Activated T-helper 2 cell treated with anti-CD3 and anti-CD28 coated beads, Interferon-gamma antibody, Interleukin-2, Interleukin-4, amounts not matched to agents 10 μg/mL and 5 μg/mL and 100 μg/mL, durations not matched to agents 14 hours and 24 hours and 36 hours (primary cell): ENCODE data around the gene ABI2. TPM values are rescaled to one million over a fixed set of nuclear protein-coding genes. Genes with fewer than 3 reads are reported as not detected.
"Not testable (repeated sequence)": the region's sequence is repeated elsewhere in the genome, so short reads cannot be mapped to it uniquely, and the experiment has no call there.

Experiments
- DNase-seq: peaks from one replicate; pipeline ENCODE4 v3.0.0; 2021; ENCODE audit warnings: low spot score
- H3K27ac Mint-ChIP-seq: one replicate; pipeline ENCODE4 v1.8.0; 2021; ENCODE audit warnings: mixed read lengths
- H3K27me3 Mint-ChIP-seq: one replicate; pipeline ENCODE4 v1.8.0; 2021; ENCODE audit warnings: low read depth, mixed read lengths
- H3K36me3 Mint-ChIP-seq: one replicate; pipeline ENCODE4 v1.8.0; 2021; ENCODE audit warnings: low read depth, mixed read lengths
- H3K4me1 Mint-ChIP-seq: one replicate; pipeline ENCODE4 v1.8.0; 2021; ENCODE audit warnings: low read depth, mixed read lengths
- H3K4me3 Mint-ChIP-seq: one replicate; pipeline ENCODE4 v1.8.0; 2021; ENCODE audit warnings: low read depth, mild to moderate bottlenecking, moderate library complexity, mixed read lengths
- H3K9me3 Mint-ChIP-seq: one replicate; pipeline ENCODE4 v1.8.0; 2021; ENCODE audit warnings: mixed read lengths
- intact Hi-C: fragments of 100-400 bp; cut with micrococcal nuclease; formaldehyde crosslinking; loops from one replicate; pipeline ENCODE4 v1.15.1; 2023
- total RNA-seq: library from RNA; stranded (reverse); gene quantifications from 2 replicates; pipeline ENCODE4 v1.2.3, GENCODE V29; 2022

ABI2 gene
- 36.2 and 36.6 TPM in 2 replicates for total RNA-seq

DNA sequence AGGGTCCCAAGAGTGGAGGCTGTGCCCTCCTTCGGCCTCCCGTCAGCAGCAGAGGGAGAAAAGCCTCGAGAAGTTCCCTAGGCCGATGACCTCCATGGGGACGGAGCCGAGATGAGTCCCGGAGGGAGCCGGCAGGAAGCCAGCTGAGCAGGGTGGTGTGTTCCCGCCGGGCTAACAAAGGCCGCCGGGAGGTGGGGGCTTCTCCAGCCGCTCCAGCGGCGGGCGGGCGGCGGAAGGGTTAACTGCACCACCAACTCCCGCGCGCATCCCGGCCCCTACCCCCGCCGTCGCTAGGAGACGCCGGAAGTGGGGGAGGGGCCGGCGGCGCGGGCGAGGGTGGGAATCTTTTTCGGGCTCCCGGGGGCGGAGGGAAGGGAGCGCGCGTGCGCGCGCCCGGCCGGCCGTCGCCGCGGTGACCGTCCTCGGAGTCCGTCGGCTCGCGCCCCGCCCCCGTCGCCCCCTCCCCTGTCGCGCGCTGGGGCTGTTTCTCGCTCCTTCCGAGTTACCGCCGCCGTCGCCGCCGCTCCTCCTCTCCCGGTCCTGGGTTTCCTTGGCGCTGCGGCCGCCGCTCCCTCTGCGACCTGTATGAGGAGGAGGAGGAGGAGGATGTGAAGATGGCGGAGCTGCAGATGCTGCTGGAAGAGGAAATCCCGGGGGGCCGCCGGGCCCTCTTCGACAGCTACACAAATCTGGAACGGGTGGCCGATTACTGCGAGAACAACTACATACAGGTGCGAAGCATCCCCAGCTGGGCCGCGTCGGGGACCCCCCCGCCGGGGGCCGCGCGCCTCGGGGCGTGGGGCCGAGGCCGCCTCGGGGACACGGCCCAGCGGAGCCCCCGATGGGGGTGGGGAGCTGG is at the start of gene ABI2:
Gene ABI2 (plus strand): TSS at position 494 of the 859 bp plus-strand sequence. CDS start 121 bp downstream, at position 615.
- Mint-ChIP-seq H3K27me3 (peaks cover 1% of the 10 kb centered on the region), H3K4me3 (peak within 1 kb of the TSS; percentile 89), H3K4me1 (peaks cover 25% of the 10 kb centered on the region), H3K36me3 (peaks cover 3% of the 10 kb centered on the region), H3K9me3 (no peaks in the 10 kb centered on the region), H3K27ac (peak within 1 kb of the TSS; percentile 80)
- intact Hi-C loops, result loop anchor here (2.0 kb wide), 2 partner anchors 89 to 323 kb away; partner anchors contain the start of gene CYP20A1
- peak; percentile 50 for DNase-seq

DNA sequence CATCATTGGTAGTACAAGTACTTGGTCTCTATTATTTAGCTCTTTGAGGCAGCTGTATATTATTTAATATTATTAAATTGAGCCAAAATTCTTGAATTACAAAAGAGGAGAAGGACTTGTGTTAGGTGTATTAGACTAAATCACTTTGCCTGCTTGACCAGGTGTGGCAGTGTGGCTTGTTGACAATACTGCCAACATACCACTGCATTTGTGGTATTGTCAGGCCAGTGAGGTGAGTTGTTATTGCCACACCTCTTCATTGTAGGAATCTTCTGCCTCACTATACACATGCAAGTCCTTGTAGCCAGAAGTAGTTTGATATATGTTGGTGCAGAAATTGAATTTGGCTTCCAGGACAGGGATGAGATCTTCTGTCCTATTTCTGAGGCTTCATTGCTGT is 48.9 kb upstream of the ABI2 start:
- no peaks in the 10 kb centered on the region for H3K9me3 Mint-ChIP-seq
- no peaks in the 10 kb centered on the region for H3K27me3 Mint-ChIP-seq
- no peak overlapping the region for H3K27ac Mint-ChIP-seq
- H3K36me3 Mint-ChIP-seq, result peaks cover 29% of the 10 kb centered on the region
- H3K4me1 Mint-ChIP-seq, result no peaks in the 10 kb centered on the region
- no peak overlapping the region for H3K4me3 Mint-ChIP-seq
- intact Hi-C loops, result no loop called here
- no peak for DNase-seq

DNA sequence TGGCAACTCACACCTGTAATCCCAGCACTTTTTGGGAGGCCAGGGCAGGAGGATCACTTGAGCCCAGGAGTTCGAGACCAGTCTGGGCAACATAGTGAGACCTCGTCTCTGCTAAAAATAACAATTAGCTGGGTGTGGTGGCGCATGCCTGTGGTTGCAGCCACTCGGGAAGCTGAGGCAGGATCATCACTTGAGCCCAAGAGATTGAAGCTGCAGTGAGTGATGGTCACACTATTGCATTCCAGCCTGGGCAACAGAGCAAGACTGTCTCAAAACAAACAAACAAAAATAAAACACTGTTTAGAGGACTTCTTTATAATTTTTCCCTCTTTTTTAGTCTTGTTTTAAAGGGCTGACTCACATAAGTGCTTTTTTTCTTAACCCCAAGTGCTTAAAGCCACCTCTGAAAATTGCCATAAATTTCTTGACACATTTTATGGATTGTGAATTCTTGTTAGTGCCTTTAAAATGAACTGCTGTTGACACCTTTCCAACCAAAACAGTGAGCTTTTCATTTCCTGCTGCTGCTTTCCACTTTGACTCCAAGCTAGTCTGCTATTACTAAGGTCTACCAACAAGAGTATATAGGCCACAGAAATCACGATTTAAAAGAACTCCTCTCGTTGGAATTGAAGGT is 47.6 kb upstream of the ABI2 start:
- intact Hi-C loops, result no loop called here
- H3K36me3 Mint-ChIP-seq, result peaks cover 38% of the 10 kb centered on the region

DNA sequence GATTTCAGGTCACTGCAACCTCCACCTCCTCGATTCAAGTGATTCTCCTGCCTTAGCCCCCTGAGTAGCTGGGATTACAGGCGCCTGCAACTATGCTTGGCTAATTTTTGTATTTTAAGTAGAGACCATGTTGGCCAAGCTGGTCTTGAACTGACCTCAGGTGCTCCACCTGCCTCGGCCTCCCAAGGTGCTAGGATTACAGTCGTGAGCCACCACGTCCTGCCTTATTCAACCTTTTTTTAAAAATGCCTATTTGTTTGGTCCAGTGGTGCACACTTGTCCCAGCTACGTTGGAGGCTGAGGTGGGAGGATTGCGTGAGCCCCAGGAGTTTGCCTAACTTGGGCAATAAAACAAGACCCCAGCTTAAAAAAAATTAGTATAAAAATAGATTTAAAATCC is 46.1 kb upstream of the ABI2 start:
- Mint-ChIP-seq H3K9me3 (no peaks in the 10 kb centered on the region), H3K27ac (no peak overlapping the region), H3K27me3 (no peaks in the 10 kb centered on the region), H3K4me3 (no peak overlapping the region), H3K36me3 (peaks cover 40% of the 10 kb centered on the region), H3K4me1 (no peaks in the 10 kb centered on the region)
- intact Hi-C loops, result no loop called here
- no peak for DNase-seq

More for the DNA sequence above, 47.6 kb upstream of the ABI2 start:
- no peak for DNase-seq
- Mint-ChIP-seq H3K9me3 (no peaks in the 10 kb centered on the region), H3K4me3 (no peak overlapping the region), H3K27me3 (no peaks in the 10 kb centered on the region), H3K4me1 (no peaks in the 10 kb centered on the region), H3K27ac (no peak overlapping the region)

DNA sequence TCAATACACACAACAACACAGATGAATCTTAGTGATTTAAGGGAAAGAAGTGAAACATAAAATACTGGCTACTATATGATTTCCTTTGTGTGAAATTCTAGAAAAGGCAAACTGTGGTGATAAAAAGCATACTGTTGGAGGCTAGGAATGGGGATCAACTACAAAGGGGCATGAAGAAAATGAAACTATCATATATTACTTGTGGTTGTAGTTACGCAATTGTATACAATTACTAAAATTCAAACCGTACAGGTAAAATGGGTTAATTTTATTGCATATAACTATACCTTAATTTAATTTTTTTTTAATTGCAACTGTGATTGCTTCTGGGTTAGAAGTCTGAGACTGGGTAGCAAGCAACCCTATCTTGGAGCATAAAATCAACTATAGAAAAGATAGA is 41.7 kb upstream of the ABI2 start:
- Mint-ChIP-seq H3K9me3 (no peaks in the 10 kb centered on the region), H3K4me1 (peaks cover 2% of the 10 kb centered on the region), H3K36me3 (peaks cover 35% of the 10 kb centered on the region), H3K27ac (no peak overlapping the region), H3K27me3 (no peaks in the 10 kb centered on the region), H3K4me3 (no peak overlapping the region)
- intact Hi-C loops, result no loop called here
- no peak for DNase-seq

DNA sequence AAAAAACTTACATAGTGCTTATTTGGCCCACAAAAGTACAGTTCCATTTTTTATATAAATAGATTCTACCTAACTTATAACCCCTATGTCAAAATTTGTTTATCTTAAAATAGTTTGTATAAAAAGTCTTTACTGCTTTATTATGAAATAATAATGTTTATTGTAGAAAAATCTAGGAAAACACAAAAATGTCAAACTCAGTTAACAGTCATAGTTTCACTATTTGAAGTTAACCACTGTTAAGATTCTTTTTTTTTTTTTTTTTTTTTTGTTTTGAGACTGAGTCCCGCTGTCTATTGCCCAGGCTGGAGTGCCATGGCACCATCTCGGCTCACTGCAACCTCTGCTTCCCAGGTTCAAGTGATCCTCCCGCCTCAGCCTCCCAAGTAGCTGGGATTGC is 26.5 kb upstream of the ABI2 start:
- intact Hi-C loops, result no loop called here
- H3K4me3 Mint-ChIP-seq, result no peak overlapping the region
- no peaks in the 10 kb centered on the region for H3K9me3 Mint-ChIP-seq
- no peaks in the 10 kb centered on the region for H3K4me1 Mint-ChIP-seq
- no peak overlapping the region for H3K27ac Mint-ChIP-seq
- peaks cover 8% of the 10 kb centered on the region for H3K36me3 Mint-ChIP-seq
- DNase-seq, result no peak
- H3K27me3 Mint-ChIP-seq, result no peaks in the 10 kb centered on the region

DNA sequence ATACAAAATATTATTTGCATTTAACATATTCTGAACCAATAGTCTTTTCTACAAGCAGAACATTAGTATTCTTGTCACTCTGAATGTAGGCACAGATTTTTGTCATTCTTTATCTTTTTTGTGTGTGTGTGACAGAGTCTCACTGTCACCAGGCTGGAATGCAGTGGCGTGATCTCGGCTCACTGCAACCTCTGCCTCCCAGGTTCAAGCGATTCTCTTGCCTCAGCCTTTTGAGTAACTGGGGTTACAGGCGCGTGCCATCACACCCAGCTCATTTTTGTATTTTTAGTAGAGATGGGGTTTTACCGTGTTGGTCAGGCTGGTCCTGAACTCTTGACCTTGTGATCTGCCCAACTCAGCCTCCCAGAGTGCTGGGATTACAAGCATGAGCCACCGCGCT is 25.6 kb upstream of the ABI2 start:
- H3K9me3 Mint-ChIP-seq, intact Hi-C loops, H3K27me3 Mint-ChIP-seq, H3K4me3 Mint-ChIP-seq, H3K36me3 Mint-ChIP-seq, H3K4me1 Mint-ChIP-seq, DNase-seq, H3K27ac Mint-ChIP-seq: not testable (repeated sequence)

DNA sequence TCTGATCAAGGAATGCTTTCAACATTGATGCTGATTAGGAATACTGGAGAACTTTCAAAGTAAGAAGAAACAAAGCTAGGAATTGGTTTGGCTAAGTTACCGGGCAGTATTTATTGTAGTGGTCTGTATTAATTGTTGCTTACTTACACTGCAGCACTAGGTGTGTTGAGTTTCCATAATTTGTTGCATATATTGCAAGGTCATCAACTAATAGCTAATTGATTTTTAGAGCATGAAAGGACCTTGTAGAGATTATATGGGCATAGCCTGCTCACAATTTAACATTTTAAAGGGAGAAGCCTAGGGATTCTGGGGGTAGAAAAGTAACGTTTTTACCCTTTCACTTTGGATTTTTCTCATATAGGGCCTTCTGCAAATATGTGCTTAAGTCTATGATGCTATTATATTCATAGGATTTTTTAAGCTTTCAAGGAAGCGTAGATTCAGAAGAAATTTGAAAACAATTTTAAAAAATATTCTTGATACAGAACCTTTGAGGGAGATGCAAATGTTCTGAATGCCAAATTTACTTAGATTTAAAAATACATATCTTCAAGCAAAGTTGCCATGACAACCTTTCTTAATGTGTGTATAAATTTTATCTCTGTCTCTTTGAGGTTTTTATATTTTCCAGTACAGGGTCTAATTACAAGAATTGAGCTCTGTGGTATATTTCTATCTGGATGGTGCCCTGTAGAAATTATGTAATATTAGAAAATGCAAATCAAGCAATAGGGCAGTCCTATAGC is 17.3 kb upstream of the ABI2 start:
- intact Hi-C loops, result no loop called here

DNA sequence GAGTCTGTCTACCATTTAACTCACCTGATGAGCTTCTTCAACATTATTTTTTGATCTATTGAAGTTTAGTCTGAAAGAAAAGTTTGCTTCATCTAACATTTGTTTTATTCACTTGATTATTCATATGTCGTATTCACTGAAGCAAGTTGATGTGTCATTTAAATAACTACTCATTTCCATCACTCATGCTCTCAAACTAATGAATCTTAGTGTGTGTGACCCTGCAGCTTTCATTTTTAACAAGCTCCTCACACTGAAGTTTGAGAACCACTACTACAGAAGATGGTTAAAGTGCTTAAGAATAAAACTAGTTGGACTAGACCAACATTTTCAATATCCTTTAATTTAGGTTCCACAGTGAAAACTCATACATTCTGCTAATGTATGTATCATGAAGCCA is 1.8 kb upstream of the ABI2 start:
- Mint-ChIP-seq H3K36me3 (peaks cover 3% of the 10 kb centered on the region), H3K4me1 (peaks cover 25% of the 10 kb centered on the region), H3K9me3 (no peaks in the 10 kb centered on the region), H3K27me3 (peaks cover 1% of the 10 kb centered on the region), H3K27ac (no peak overlapping the region), H3K4me3 (no peak overlapping the region)
- no peak for DNase-seq
- intact Hi-C loops, result loop anchor here (2.0 kb wide), 1 partner anchor 88 kb away; the partner anchor contains the start of gene CYP20A1

More for the DNA sequence above, 17.3 kb upstream of the ABI2 start:
- no peaks in the 10 kb centered on the region for H3K4me1 Mint-ChIP-seq
- H3K4me3 Mint-ChIP-seq, result no peak overlapping the region
- H3K9me3 Mint-ChIP-seq, result no peaks in the 10 kb centered on the region
- H3K27me3 Mint-ChIP-seq, result no peaks in the 10 kb centered on the region
- H3K36me3 Mint-ChIP-seq, result peaks cover 14% of the 10 kb centered on the region
- H3K27ac Mint-ChIP-seq, result no peak overlapping the region
- DNase-seq, result no peak

DNA sequence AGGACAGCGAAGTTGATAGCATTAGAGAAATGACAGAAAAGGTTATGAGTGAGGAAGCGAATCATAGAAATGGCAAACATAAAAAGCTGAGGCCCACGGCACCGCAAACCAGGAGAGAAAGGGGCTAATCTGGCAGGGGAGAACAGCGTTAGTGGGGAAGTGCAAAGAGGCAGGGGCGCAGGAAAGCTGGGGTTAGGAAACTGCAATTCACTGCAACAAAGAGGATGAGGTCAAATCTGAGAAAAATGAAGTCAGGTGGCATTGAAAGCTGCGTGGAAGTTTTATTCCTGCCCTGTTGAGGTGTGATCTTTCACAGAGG is 653 bp upstream of the ABI2 start:
- Mint-ChIP-seq H3K27ac (peak overlapping the region; percentile 78), H3K27me3 (peaks cover 1% of the 10 kb centered on the region), H3K9me3 (no peaks in the 10 kb centered on the region), H3K4me1 (peaks cover 25% of the 10 kb centered on the region), H3K4me3 (peak overlapping the region; percentile 87), H3K36me3 (peaks cover 3% of the 10 kb centered on the region)
- no peak for DNase-seq
- intact Hi-C loops, result loop anchor here (2.0 kb wide), 1 partner anchor 89 kb away; the partner anchor contains the start of gene CYP20A1

DNA sequence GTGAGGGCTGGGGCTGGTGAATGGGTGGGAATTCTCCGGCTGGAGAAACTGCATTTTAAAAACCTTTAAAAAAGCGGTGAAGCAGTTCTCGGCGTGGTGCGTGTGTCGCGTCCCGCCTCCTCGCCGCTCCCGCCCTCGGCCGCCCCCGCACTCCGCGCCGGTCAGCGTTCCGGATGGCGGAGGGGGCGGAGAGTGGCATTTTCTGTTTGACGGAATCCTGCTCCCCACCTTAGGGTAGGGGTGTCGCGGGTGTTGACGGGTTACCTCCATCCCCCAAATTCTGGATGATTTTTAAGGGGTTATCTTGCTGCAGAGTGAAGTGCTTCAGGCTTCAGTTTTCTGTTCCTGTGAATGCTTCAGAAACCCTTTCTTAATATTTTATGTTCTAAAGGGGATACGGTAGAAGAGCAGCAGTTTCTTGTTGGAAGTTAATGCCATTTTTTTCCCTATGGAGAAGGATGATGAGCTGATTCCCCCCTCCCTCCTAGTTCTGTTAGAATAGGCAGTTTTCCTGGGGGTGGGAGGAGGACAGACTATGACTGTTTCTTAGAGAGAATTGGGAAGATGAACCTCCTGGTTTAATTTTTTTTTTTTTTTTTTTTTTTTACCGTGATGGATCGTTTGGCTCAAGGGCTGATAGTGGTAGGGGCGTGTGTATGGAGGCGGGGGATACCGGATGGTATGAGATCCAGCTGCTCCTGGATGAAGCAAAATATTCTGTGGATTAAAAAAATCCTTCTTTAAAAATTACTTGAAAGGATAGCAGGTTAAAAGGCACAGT is 756 bp downstream of the ABI2 start:
- H3K4me1 Mint-ChIP-seq, result peaks cover 25% of the 10 kb centered on the region
- intact Hi-C loops, result loop anchor here (2.0 kb wide), 1 partner anchor 322 kb away; no protein-coding TSS in a partner anchor

DNA sequence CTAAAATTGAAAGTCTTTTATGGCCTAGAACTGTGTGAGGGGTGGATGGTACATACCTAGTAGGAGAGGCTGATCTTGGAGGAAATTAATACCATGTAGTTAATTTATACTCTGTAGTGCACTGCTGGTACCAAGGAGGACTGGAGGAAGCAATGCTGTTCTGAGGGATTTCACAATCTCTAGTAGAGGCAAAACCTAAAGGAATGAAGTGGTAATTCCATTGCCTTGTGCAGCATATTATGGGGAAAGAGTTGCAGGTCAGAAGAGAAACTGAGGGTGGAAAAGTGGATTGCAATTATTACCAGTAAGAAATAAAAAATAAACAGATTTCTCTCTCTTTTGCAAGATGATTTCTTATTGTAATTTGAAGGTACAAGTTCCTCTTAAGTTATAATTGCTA is 2.2 kb downstream of the ABI2 start:
- H3K27ac Mint-ChIP-seq, result no peak overlapping the region
- no peaks in the 10 kb centered on the region for H3K27me3 Mint-ChIP-seq
- DNase-seq, result no peak
- peaks cover 25% of the 10 kb centered on the region for H3K4me1 Mint-ChIP-seq
- H3K4me3 Mint-ChIP-seq, result peak overlapping the region; percentile 89
- intact Hi-C loops, result no loop called here
- peaks cover 7% of the 10 kb centered on the region for H3K36me3 Mint-ChIP-seq
- H3K9me3 Mint-ChIP-seq, result no peaks in the 10 kb centered on the region

More for the DNA sequence above, 756 bp downstream of the ABI2 start:
- no peaks in the 10 kb centered on the region for H3K9me3 Mint-ChIP-seq
- H3K36me3 Mint-ChIP-seq, result peaks cover 3% of the 10 kb centered on the region
- peaks cover 1% of the 10 kb centered on the region for H3K27me3 Mint-ChIP-seq
- peak overlapping the region; percentile 40 for H3K27ac Mint-ChIP-seq
- peak; percentile 35 for DNase-seq
- H3K4me3 Mint-ChIP-seq, result peak overlapping the region; percentile 89
